GM23248 (cell line): ENCODE data around the gene SUGCT.

Experiments
- EZH2 ChIP-seq: fragments of 200-600 bp; sonication (generic); IDR thresholded peaks from 2 replicates; pipeline ENCODE4 v1.6.1; 2018; ENCODE audit warnings: antibody characterized with exemption, mild to moderate bottlenecking; ENCODE audit not compliant: insufficient read depth, poor library complexity, severe bottlenecking
- EZH2phosphoT487 ChIP-seq: fragments of 200-600 bp; sonication (generic); IDR thresholded peaks from 2 replicates; pipeline ENCODE4 v1.6.1; 2018; ENCODE audit warnings: antibody characterized with exemption, moderate library complexity, mild to moderate bottlenecking, low read depth; ENCODE audit not compliant: insufficient read depth

GRCh38 chr7:40470091-40470592, 335.3 kb downstream of the SUGCT start:
- TF ChIP-seq EZH2phosphoT487 (no peak), EZH2 (no peak)
